GM12864 (cell line): Measurements from ENCODE around the gene TRMT112.
"Not testable (repeated sequence)": the region's sequence is repeated elsewhere in the genome, so short reads cannot be mapped to it uniquely, and the experiment has no call there.

Experiments
- DNase-seq: peaks from one replicate; pipeline ENCODE4 v3.0.0-alpha.2; 2011; ENCODE audit warnings: low read depth
- H3K4me3 ChIP-seq: 2 replicates; pipeline ENCODE4 v1.5.1; 2011; ENCODE audit warnings: mild to moderate bottlenecking, low read depth, low read length, control low read depth
- CTCF ChIP-seq: IDR thresholded peaks from 2 replicates; pipeline ENCODE4 v1.5.1; 2011; ENCODE audit warnings: low read depth, mild to moderate bottlenecking, moderate library complexity, low read length, control low read depth, inconsistent platforms; ENCODE audit errors: missing control alignments

The TRMT112 gene

GRCh38 chr11:64314146-64314804 lies 3.1 kb downstream of the TRMT112 start:
- TF ChIP-seq CTCF, result peak; percentile 13
- H3K4me3 ChIP-seq, result no peak overlapping the region
- DNase-seq, result no peak

GRCh38 chr11:64313491-64314145 lies 3.7 kb downstream of the TRMT112 start:
- DNase-seq, result no peak
- no peak for TF ChIP-seq CTCF
- no peak overlapping the region for H3K4me3 ChIP-seq

GRCh38 chr11:64312947-64313346 lies 4.4 kb downstream of the TRMT112 start:
- no peak for TF ChIP-seq CTCF
- H3K4me3 ChIP-seq, result no peak overlapping the region
- no peak for DNase-seq

- DNase-seq, result not testable (repeated sequence)
Observed at GRCh38 chr11:64307795-64308194, 9.6 kb downstream of the TRMT112 start.

GRCh38 chr11:64306876-64307622 lies 10.3 kb downstream of the TRMT112 start:
- no peak for TF ChIP-seq CTCF
- no peak for DNase-seq
- peak overlapping the region; percentile 78 for H3K4me3 ChIP-seq

More at GRCh38 chr11:64307795-64308194, 9.6 kb downstream of the TRMT112 start:
- H3K4me3 ChIP-seq, result not testable (repeated sequence)

GRCh38 chr11:64306563-64306875 lies 10.8 kb downstream of the TRMT112 start:
- no peak for DNase-seq
- peak overlapping the region; percentile 78 for H3K4me3 ChIP-seq
- no peak for TF ChIP-seq CTCF

- TF ChIP-seq CTCF, result peak; percentile 45
- H3K4me3 ChIP-seq, result peak overlapping the region; percentile 78
- no peak for DNase-seq
Observed at GRCh38 chr11:64305691-64306562, 11.4 kb downstream of the TRMT112 start.
